Urothelium cell line (cell line): ENCODE measurements around the gene INKA1.

Source experiments
- DNase-seq: peaks from one replicate; pipeline ENCODE4 v3.0.0; 2011; ENCODE audit warnings: low spot score, mixed read lengths
- FAIRE-seq: peaks from 2 replicates; lab custom pipeline; 2011; peaks lifted over from hg19 to GRCh38; lab: Jason Lieb, UNC

The INKA1 gene

GRCh38 chr3:49786357-49787181 lies 16.5 kb upstream of the INKA1 start, which contains the start of gene IP6K1:
IP6K1 (minus strand) TSS chr3:49786542; CDS start chr3:49748040, 38,502 bp downstream.
- FAIRE-seq = peak; percentile 88
- DNase-seq = peak; percentile 100

DNA sequence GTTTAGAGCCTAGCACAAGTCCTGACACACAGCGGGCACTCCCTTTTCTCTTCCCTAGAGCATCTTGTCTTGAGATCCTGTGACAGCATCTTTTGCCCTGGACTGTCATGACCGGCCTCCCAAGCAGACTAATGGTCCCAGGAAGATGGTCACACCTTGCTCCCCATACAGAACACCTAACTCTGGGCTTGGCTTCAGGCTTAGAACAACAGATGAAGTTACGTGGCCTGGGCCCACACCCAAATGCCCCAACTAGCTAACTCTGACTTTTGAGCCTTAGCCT lies 15.9 kb upstream of the INKA1 start:
- FAIRE-seq (no peak), DNase-seq (peak; percentile 21)

GRCh38 chr3:49787536-49787935 lies 15.5 kb upstream of the INKA1 start:
- DNase-seq (no peak), FAIRE-seq (no peak)

DNA sequence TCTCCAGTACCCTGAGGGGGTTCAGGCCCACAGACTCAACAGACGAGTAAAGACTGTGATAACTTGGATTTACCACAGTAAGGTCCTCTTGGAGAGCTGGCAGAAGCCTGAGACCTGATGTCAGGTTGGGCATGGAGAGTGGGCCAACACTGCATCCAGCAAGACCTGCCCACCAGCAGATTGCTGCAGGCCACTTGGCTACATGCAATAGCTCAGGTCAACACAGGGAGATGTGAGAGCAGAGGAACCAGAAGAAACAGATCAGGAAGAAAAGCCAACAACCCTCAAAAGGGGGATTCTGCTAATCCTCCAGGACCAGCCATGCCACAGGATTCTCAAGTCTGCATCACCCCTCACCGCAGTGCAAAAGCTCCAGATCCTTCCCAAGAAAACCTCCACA lies 15.0 kb upstream of the INKA1 start:
- no peak for FAIRE-seq
- no peak for DNase-seq

DNA sequence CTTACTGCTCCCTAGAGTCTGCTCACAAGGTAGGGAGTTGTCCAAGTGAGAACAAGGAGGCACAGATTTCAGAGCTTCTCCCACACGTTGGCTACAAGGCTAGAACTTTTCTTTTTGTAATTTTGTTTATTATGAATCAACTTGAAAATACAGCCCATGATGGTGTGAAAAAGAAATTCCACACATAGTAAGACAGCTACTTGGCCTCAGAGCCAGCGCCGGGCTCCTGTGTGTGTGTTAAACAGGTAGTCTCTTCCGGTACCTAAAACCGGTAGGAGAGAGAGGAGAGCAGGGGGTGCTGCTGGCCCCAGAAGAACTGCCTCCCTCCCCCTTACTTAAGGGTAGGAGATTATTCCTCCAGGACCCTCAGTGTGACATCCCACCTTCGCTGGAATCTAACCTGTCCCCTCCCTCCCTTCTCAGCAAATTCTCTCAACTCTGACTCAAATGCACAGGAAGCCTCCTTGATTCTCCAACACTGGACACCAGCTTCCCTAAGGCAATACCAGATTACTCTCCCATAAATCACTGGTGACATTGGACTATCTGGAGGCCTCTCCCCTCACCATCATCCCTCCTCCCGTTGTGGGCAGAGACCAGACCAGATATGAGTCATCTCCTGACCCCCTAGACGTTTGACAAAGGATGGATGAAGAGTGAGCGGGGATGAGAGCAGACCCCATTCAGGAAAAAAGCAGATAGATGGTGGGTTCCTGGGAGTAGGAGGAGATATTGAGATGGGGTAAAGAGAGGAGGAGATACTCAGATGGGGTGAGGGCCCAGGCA lies 12.2 kb upstream of the INKA1 start:
- FAIRE-seq = no peak
- no peak for DNase-seq

DNA sequence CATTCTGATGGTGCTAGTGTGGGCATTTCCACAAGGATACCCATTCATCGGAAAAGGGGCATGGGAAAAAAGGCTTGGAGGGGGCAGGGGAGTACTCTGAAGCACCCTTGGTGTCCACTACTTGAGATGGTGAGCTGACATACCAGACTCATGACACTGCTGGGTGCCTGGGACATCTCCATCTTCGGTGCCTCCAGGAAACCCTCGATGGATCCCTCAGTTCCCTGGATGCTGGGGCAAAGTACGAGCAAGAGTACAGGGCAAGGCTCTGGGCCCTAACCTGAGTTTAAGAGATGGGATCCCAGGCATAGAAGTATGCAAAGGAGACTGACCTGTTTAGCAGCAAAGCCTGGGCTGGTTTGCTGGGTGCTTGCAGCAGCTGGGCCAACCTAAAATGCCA lies 11.5 kb upstream of the INKA1 start:
- DNase-seq (no peak), FAIRE-seq (no peak)

- no peak for DNase-seq
- FAIRE-seq = no peak
Observed at GRCh38 chr3:49792371-49793150, 10.5 kb upstream of the INKA1 start.

DNA sequence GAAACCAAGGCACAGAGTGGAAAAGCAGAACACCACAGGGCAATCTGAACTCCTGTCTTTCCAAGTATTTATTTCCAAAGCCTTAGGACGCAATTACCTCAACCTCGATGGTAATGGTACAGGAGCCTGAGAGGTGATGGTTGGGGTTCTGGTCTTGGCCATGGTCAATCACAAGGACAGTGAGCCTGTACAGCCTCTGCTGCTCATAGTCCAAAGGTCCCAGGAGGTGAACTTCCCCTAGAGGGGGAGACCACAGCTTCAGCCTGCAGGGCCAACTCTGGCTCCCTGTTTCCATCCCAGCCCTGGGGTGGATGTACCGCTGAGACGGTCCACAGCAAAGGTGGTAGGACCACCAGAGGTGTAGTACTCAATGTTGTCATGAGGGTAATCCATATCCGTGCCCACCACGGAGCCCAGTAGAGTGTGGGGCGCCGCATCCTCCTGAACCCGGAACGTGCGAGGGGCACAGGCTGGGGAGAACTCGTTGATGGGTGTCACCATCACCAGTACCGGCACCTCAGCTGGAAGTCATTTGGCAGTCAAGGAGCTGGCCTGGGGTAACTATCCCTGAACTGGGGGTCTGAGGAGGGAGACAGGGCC lies 9.5 kb upstream of the INKA1 start:
- FAIRE-seq = no peak
- no peak for DNase-seq

DNA sequence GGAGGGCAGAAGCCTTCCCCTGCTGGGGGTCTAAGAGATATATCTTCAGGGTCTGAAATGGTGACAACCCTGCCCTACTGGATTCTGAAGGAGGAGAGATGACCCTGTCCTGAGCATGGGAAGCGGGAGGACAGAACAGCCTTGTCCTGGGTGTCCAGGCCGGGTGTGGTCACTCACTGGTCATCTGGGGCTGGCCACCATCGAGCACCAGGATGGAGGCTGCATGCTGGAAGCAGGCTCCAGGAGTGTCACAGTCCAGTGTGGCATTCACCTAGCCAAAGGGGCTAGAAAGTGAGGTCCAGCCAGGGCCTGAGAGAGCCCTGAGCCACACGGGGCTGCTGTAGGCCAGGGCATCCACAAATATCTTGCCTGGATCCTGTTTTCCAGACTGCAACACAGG lies 8.6 kb upstream of the INKA1 start:
- FAIRE-seq (no peak), DNase-seq (no peak)

DNA sequence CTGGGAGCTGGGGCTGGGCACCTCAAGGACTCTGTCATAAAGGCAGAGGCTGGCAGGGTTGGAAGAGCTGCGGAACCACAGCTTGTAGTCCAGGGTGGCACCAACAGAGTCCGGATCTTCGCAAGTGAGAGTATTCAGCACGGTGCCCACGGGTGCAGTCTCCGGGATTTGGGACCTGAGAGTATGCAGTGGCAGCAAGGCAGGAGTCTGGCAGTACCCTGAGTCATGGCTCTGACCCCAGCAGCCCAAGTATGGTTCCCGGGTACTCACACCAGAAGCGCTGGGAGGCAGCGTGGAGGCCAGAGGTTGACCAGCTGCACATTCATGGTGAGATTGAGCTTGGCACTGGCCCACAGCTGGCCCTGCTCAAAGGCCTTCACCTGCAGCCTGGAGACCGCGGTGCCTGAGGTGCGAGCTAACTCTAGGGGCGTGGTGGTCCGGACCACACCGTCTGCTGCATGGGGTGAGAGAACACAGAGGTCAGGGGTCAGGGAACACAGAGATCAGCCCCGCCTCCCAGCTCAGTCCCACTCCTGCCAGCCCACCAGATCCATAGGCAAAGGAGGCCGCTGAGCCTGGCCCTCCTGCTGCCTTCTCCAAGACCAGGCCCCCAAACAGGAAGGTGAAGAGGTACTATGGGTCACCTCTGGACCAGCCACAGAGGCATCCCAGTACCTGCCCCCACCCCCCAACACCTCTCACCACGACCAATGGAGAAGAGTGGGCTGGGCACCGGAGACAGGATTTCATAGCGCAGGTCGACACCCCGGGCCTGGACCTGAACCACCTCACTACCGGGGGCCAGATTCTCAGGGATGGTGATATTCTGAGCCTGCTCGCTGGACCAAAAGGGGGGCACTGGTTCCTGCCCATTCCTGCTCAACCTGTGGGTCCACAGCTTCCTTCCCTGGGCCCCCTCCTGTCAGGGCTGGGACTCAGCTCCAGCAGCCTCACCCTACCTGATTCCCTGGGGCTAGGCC lies 7.8 kb upstream of the INKA1 start:
- DNase-seq = no peak
- FAIRE-seq = no peak

GRCh38 chr3:49799105-49799504 lies 4.0 kb upstream of the INKA1 start:
- no peak for DNase-seq
- no peak for FAIRE-seq

GRCh38 chr3:49799761-49800160 lies 3.3 kb upstream of the INKA1 start, which contains the start of gene CDHR4:
CDHR4 (minus strand) TSS chr3:49799873; CDS start chr3:49799812, 61 bp downstream.
- DNase-seq (peak; percentile 52), FAIRE-seq (no peak)

GRCh38 chr3:49801160-49801559 lies 1.9 kb upstream of the INKA1 start:
- FAIRE-seq (peak; percentile 42), DNase-seq (no peak)

DNA sequence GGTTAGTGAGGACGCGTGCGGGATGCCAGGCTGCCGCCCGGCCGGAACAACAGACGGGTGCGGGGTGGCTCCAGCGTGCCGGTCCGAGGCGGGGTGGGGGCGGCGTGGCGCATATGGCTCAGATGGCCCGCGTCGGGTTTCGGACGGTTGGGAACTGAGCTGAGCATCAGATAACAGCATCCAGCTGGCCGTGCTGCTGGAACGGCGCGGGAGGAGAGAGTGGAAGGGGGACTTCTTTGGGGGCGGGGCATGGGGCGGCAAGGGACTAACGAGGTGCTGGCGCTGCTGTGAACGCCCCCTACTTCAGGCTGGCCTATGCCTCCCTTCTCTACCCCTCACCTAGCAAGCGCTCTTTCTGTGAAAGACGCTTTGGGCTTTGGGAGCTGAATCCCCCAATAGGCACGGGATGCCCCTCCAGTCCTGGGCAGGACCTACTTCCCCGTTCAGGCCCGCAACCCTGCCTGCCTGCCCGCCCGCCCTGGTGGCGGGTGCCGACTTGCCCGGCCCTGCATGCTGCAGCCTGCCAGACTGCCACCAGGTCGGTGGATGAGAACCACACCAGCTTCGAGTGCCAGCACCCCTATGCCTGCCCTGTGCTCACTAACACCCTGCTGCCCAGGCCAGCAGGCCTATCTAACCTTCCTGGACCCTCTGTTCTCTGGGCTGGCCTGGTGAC lies 542 bp downstream of the INKA1 start:
- no peak for FAIRE-seq

GRCh38 chr3:49804141-49805041 lies 1.3 kb downstream of the INKA1 start:
- DNase-seq (no peak), FAIRE-seq (no peak)

More for the DNA sequence above, 542 bp downstream of the INKA1 start:
- DNase-seq = no peak

DNA sequence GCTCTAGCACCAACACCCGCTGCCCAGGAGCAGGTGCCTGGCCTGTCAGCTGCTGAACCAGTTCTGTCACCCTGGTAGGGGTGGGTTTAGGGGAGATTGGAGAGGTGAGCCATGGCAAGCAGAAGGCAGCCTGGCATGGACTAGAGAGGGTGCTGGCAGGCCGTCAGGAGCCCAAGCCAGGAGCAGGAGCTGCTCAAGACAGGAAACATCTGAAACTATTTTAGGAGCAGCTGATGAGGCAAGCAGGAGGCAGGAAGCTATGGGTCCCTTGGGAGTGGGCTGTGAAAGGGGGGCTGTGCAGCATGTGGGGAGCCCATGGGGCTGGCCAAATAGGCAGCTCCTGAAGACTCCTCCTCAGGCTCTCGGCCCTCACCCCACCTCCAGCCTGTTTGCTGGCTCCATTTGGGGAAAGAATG lies 2.3 kb downstream of the INKA1 start:
- FAIRE-seq (no peak), DNase-seq (no peak)

GRCh38 chr3:49805897-49806701 lies 3.0 kb downstream of the INKA1 start:
- no peak for FAIRE-seq
- DNase-seq = no peak
